HCT116 (cell line): ENCODE data around the gene SLX9. TPM values are rescaled to one million over a fixed set of nuclear protein-coding genes. Genes with fewer than 3 reads are reported as not detected.

Experiments used
- ATAC-seq: fragments of 200-7000 bp; cut with Tn5 transposase; 2 replicates; pipeline ENCODE4 v1.9.1; 2020; ENCODE audit warnings: mild to moderate bottlenecking, moderate library complexity
- BruUV-seq: library from RNA; stranded (reverse); fragments of 400-500 nt; replicated peaks from 2 replicates; lab custom pipeline; 2021; lab: Mats Ljungman, UMichigan
- CTCF ChIA-PET: fragments of 300-600 bp; sonication (Branson Sonifier 250); formaldehyde crosslinking; loops from one replicate; lab custom pipeline; 2021; ENCODE audit warnings: antibody characterized with exemption; lab: Charles Lee
- POLR2A ChIA-PET: fragments of 300-600, 350-600 bp; sonication (Branson Sonifier 250); formaldehyde crosslinking; loops from one replicate; lab custom pipeline; 2021; ENCODE audit warnings: antibody characterized with exemption; lab: Charles Lee
- RAD21 ChIA-PET, 2 experiments: fragments of 300-600 bp; sonication (Branson Sonifier 250); formaldehyde crosslinking; loops; one replicate each; lab custom pipeline; 2023; ENCODE audit warnings: low total read pairs in 2 of 2; ENCODE audit not compliant: uncharacterized antibody in 2 of 2, unreplicated experiment in 2 of 2, low non-redundant PET in 1 of 2; lab: Charles Lee
- DNase-seq: peaks from one replicate; pipeline ENCODE4 v3.0.0-alpha.2; 2010; ENCODE audit warnings: low read depth, low spot score
- H2AFZ ChIP-seq: fragments of 200-600 bp; shearing (Covaris generic), sonication (generic); 2 replicates; pipeline ENCODE4 v1.6.1; 2017; ENCODE audit warnings: low read depth, mixed run types, mixed read lengths, antibody characterized with exemption, low read length; ENCODE audit not compliant: poor library complexity, severe bottlenecking
- H3K27ac ChIP-seq: 2 replicates; pipeline ENCODE4 v1.5.1; 2012; ENCODE audit warnings: low read depth, low read length
- H3K27me3 ChIP-seq: fragments of 200-600 bp; sonication (generic); 2 replicates; pipeline ENCODE4 v1.6.1; 2016; ENCODE audit warnings: mixed run types, low read length, mixed read lengths; ENCODE audit not compliant: insufficient read depth
- H3K36me3 ChIP-seq, 2 experiments: fragments of 200-500 bp in 1 of 2; fragments of 200-600 bp in 1 of 2; sonication (Bioruptor generic) in 1 of 2; sonication (generic) in 1 of 2; 2 replicates each; pipeline versions ENCODE4 v1.5.1 to v1.6.1; 2014 to 2016; ENCODE audit warnings: low read length in 2 of 2, inconsistent platforms in 1 of 2, mixed read lengths in 1 of 2, mixed run types in 1 of 2; ENCODE audit not compliant: insufficient read depth in 2 of 2, control insufficient read depth in 1 of 2
- H3K4me1 ChIP-seq, 2 experiments: fragments of 200-600 bp in 1 of 2; sonication (generic) in 1 of 2; 2 replicates each; pipeline versions ENCODE4 v1.5.1 to v1.6.1; 2012 to 2017; ENCODE audit warnings: low read length in 2 of 2, inconsistent platforms in 1 of 2, mild to moderate bottlenecking in 1 of 2, mixed read lengths in 1 of 2, mixed run types in 1 of 2, moderate library complexity in 1 of 2; ENCODE audit not compliant: insufficient read depth in 2 of 2, control insufficient read depth in 1 of 2
- H3K4me2 ChIP-seq: fragments of 200-600 bp; sonication (generic); 2 replicates; pipeline ENCODE4 v1.6.1; 2017; ENCODE audit warnings: mixed run types, low read length, mixed read lengths
- H3K4me3 ChIP-seq, 2 experiments: fragments of 200-600 bp in 1 of 2; sonication (generic) in 1 of 2; replicated peaks in 1 of 2; 2 replicates each; pipeline ENCODE4 v1.5.1; 2011 to 2016; ENCODE audit warnings: low read length in 2 of 2, control low read depth in 1 of 2, low read depth in 1 of 2, mild to moderate bottlenecking in 1 of 2, mixed read lengths in 1 of 2, mixed run types in 1 of 2
- H3K79me2 ChIP-seq: fragments of 200-600 bp; sonication (generic); 2 replicates; pipeline ENCODE4 v1.6.1; 2017; ENCODE audit warnings: mild to moderate bottlenecking, mixed run types, low read length, moderate library complexity, mixed read lengths; ENCODE audit not compliant: insufficient read depth
- H3K9ac ChIP-seq: fragments of 200-600 bp; sonication (generic); 2 replicates; pipeline ENCODE4 v1.6.1; 2016; ENCODE audit warnings: low read length, mixed read lengths
- H3K9me2 ChIP-seq: fragments of 200-600 bp; sonication (generic), shearing (Covaris generic); 2 replicates; pipeline ENCODE4 v1.6.1; 2017; ENCODE audit warnings: mixed run types, mild to moderate bottlenecking, moderate library complexity; ENCODE audit not compliant: insufficient read depth
- H3K9me3 ChIP-seq, 2 experiments: fragments of 200-500 bp in 1 of 2; fragments of 200-600 bp in 1 of 2; sonication (Bioruptor generic) in 1 of 2; sonication (generic) in 1 of 2; 2 replicates each; pipeline ENCODE4 v1.6.1; 2014 to 2017; ENCODE audit warnings: low read length in 2 of 2, mixed read lengths in 2 of 2, inconsistent platforms in 1 of 2, low read depth in 1 of 2, mild to moderate bottlenecking in 1 of 2, mixed run types in 1 of 2, moderate library complexity in 1 of 2; ENCODE audit not compliant: control insufficient read depth in 1 of 2, insufficient read depth in 1 of 2
- H4K20me1 ChIP-seq: fragments of 200-600 bp; sonication (generic), shearing (Covaris generic); 2 replicates; pipeline ENCODE4 v1.6.1; 2017; ENCODE audit warnings: mixed run types, mild to moderate bottlenecking, moderate library complexity; ENCODE audit not compliant: insufficient read depth
- ATF3 ChIP-seq: IDR thresholded peaks from 2 replicates; pipeline ENCODE4 v1.6.1; 2012
- CBX3 ChIP-seq: IDR thresholded peaks from 2 replicates; pipeline ENCODE4 v1.6.1; 2012; ENCODE audit warnings: low read depth
- CEBPB ChIP-seq: IDR thresholded peaks from 2 replicates; pipeline ENCODE4 v1.6.1; 2012; ENCODE audit warnings: low read depth
- CTCF ChIP-seq, 3 experiments: fragments of 200-600 bp in 1 of 3; sonication (generic) in 1 of 3; IDR thresholded peaks in 2 of 3; conservative IDR thresholded peaks in 1 of 3; 2 replicates each; pipeline ENCODE4 v1.5.1; 2012 to 2017; ENCODE audit warnings: low read depth in 2 of 3, low read length in 2 of 3, antibody characterized with exemption in 1 of 3, borderline replicate concordance in 1 of 3, control low read depth in 1 of 3, mild to moderate bottlenecking in 1 of 3, mixed read lengths in 1 of 3, mixed run types in 1 of 3, moderate library complexity in 1 of 3; ENCODE audit not compliant: insufficient read depth in 1 of 3
- EGR1 ChIP-seq: IDR thresholded peaks from 2 replicates; pipeline ENCODE4 v1.6.1; 2012; ENCODE audit warnings: low read depth
- ELF1 ChIP-seq: IDR thresholded peaks from 2 replicates; pipeline ENCODE4 v1.6.1; 2012; ENCODE audit warnings: low read depth, borderline replicate concordance
- EZH2 ChIP-seq: fragments of 200-600 bp; sonication (generic); IDR thresholded peaks from 2 replicates; pipeline ENCODE4 v1.6.1; 2017; ENCODE audit warnings: antibody characterized with exemption, mixed run types
- FOSL1 ChIP-seq: IDR thresholded peaks from 2 replicates; pipeline ENCODE4 v1.6.1; 2012; ENCODE audit warnings: low read depth
- JUND ChIP-seq: IDR thresholded peaks from 2 replicates; pipeline ENCODE4 v1.6.1; 2012
- RAD21 ChIP-seq: IDR thresholded peaks from 2 replicates; pipeline ENCODE4 v1.6.1; 2012; ENCODE audit warnings: low read depth, mild to moderate bottlenecking
- TCF7L2 ChIP-seq: IDR thresholded peaks from 2 replicates; pipeline ENCODE4 v1.7.0; 2011; ENCODE audit warnings: borderline replicate concordance, inconsistent platforms; ENCODE audit not compliant: insufficient read depth, insufficient read length; ENCODE audit errors: extremely low read depth
- YY1 ChIP-seq: IDR thresholded peaks from 2 replicates; pipeline ENCODE4 v1.6.1; 2011; ENCODE audit warnings: low read length, low read depth, moderate library complexity, mild to moderate bottlenecking; ENCODE audit not compliant: insufficient replicate concordance; ENCODE audit errors: extremely low read depth
- intact Hi-C: fragments of 100-400 bp; cut with micrococcal nuclease; formaldehyde crosslinking; loops from 2 replicates; pipeline ENCODE4 v1.10.0; 2022
- total RNA-seq: library from RNA; stranded (reverse); gene quantifications from one replicate; pipeline ENCODE4 v1.2.1, GENCODE V29; 2021; ENCODE audit not compliant: unreplicated experiment

Gene SLX9
- total RNA-seq, 1 experiment from 2014 or later = 61.9 TPM

GRCh38 chr21:44935533-44935927 lies 4.3 kb upstream of the SLX9 start:
- Histone ChIP-seq H3K4me1 (peaks cover 5 to 11% of the 10 kb centered on the region in 2 experiments; a peak in 3 of 4 replicates), H3K4me3 (no peak overlapping the region), H3K27me3 (peaks cover 24% of the 10 kb centered on the region; the same call in 1 of the 2 replicates), H3K27ac (no peak overlapping the region), H2AFZ (no peak overlapping the region), H3K9ac (no peak overlapping the region), H3K79me2 (peaks cover 5% of the 10 kb centered on the region), H3K9me2 (no peaks in the 10 kb centered on the region), H3K4me2 (no peak overlapping the region), H4K20me1 (no peaks in the 10 kb centered on the region), H3K9me3 (no peaks in the 10 kb centered on the region), H3K36me3 (no peaks in the 10 kb centered on the region)
- DNase-seq (no peak), ATAC-seq (no peak)
- ChIA-PET CTCF (no interaction called here), RAD21 (no interaction called here), POLR2A (no interaction called here)
- intact Hi-C loops = no loop called here
- BruUV-seq = no TSS peak
- TF ChIP-seq EGR1 (no peak), CEBPB (no peak), ATF3 (no peak), CTCF (IDR thresholded peaks at IDR 0.05 in 2 of 3, conservative IDR thresholded peaks at IDR 0.05 in 1 of 3; ENCODE audit: borderline replicate concordance in 1 of 3, insufficient read depth in 1 of 3, low read depth in 2 of 3, low read length in 2 of 3) (no peak), EZH2 (no peak), TCF7L2 (no peak), FOSL1 (no peak), CBX3 (no peak), YY1 (no peak), RAD21 (no peak), JUND (no peak), ELF1 (no peak)
